K562 (cell line): Measurements from ENCODE around the gene C1QTNF5. TPM values are rescaled to one million over a fixed set of nuclear protein-coding genes. Genes with fewer than 3 reads are reported as not detected.

Experiments
- CREM ChIP-seq: IDR thresholded peaks from 2 replicates; pipeline ENCODE4 v1.6.1; 2014; ENCODE audit warnings: antibody characterized with exemption, low read depth
- ELF2 ChIP-seq: fragments of 250-450 bp; sonication (Bioruptor Pico); IDR thresholded peaks from 2 replicates; pipeline ENCODE4 v1.5.0; 2021; ENCODE audit warnings: mild to moderate bottlenecking
- FOSL1 ChIP-seq: fragments of 200-800 bp; sonication (Bioruptor generic); conservative IDR thresholded peaks from 2 replicates; pipeline ENCODE4 v1.6.1; 2016; ENCODE audit warnings: missing genetic modification characterization, missing compliant biosample characterization
- IFI16 ChIP-seq: fragments of 250-450 bp; sonication (Bioruptor Pico); IDR thresholded peaks from 2 replicates; pipeline ENCODE4 v2.1.2; 2022; ENCODE audit warnings: mild to moderate bottlenecking, inconsistent platforms
- MEF2A ChIP-seq: IDR thresholded peaks from 2 replicates; pipeline ENCODE4 v1.6.1; 2011; ENCODE audit warnings: low read depth, mild to moderate bottlenecking, low read length, moderate library complexity; ENCODE audit not compliant: control insufficient read depth
- MEIS2 ChIP-seq: fragments of 450-650 bp; IDR thresholded peaks from 2 replicates; pipeline ENCODE4 v1.6.1; 2014; ENCODE audit warnings: mild to moderate bottlenecking; ENCODE audit not compliant: partially characterized antibody
- MXI1 ChIP-seq: IDR thresholded peaks from 2 replicates; pipeline ENCODE4 v1.6.1; 2011; ENCODE audit warnings: low read depth, mild to moderate bottlenecking, improper control_type of control experiment, low read length
- MYC ChIP-seq, 2 experiments: fragments of 250-450 bp in 1 of 2; sonication (Bioruptor Pico) in 1 of 2; IDR thresholded peaks; 2 replicates each; pipeline versions ENCODE4 v1.5.1 to v1.6.1; 2012 to 2021; ENCODE audit warnings: low read depth in 2 of 2, borderline replicate concordance in 1 of 2, improper control_type of control experiment in 1 of 2, low read length in 1 of 2, mild to moderate bottlenecking in 1 of 2, moderate library complexity in 1 of 2
- NEUROD1 ChIP-seq: fragments of 150-350 bp; IDR thresholded peaks from 2 replicates; pipeline ENCODE4 v1.6.1; 2014; ENCODE audit warnings: borderline replicate concordance, low read length, low read depth; ENCODE audit not compliant: partially characterized antibody
- NFATC3 ChIP-seq: fragments of 450-650 bp; IDR thresholded peaks from 2 replicates; pipeline ENCODE4 v1.6.1; 2017; ENCODE audit warnings: mild to moderate bottlenecking
- NR2C2 ChIP-seq, 2 experiments: fragments of 200-800 bp in 1 of 2; sonication (Bioruptor generic) in 1 of 2; sonication (generic) in 1 of 2; formaldehyde crosslinking in 1 of 2; IDR thresholded peaks; 2 replicates each; pipeline versions ENCODE4 v1.6.1 to v1.8.0; 2016 to 2022; ENCODE audit warnings: mild to moderate bottlenecking in 1 of 2, missing compliant biosample characterization in 1 of 2, missing genetic modification characterization in 1 of 2, missing genetic modification reagents in 1 of 2
- RCOR1 ChIP-seq, 2 experiments: IDR thresholded peaks; 2 replicates each; pipeline ENCODE4 v1.6.1; 2012; ENCODE audit warnings: low read depth in 2 of 2, low read length in 2 of 2, borderline replicate concordance in 1 of 2, improper control_type of control experiment in 1 of 2
- SIN3A ChIP-seq, 2 experiments: fragments of 150-350 bp in 1 of 2; IDR thresholded peaks; 2 replicates each; pipeline ENCODE4 v1.6.1; 2011 to 2016; ENCODE audit warnings: borderline replicate concordance in 2 of 2, low read depth in 2 of 2, low read length in 2 of 2, mild to moderate bottlenecking in 2 of 2, moderate library complexity in 2 of 2; ENCODE audit not compliant: control insufficient read depth in 1 of 2
- ZZZ3 ChIP-seq: fragments of 450-650 bp; IDR thresholded peaks from 2 replicates; pipeline ENCODE4 v1.6.1; 2016; ENCODE audit warnings: antibody characterized with exemption, mild to moderate bottlenecking, moderate library complexity
- polyA plus RNA-seq, 8 experiments: library from polyadenylated mRNA; depleted of rRNA in 4 of 8; stranded (reverse) in 5 of 8; unstranded in 3 of 8; fragments of >200 nt; fragmentation: Nextera tagmentation in 2 of 8; fragmentation: Illumina TruSeq in 1 of 8; extraction: Ambion mirVana in 2 of 8; extraction: Trizol in 1 of 8; gene quantifications; 2 replicates each; pipeline versions ENCODE4 v1.2.1 to v1.2.3, GENCODE V29; 2011 to 2014; ENCODE audit warnings: inconsistent platforms in 1 of 8, missing spikeins in 1 of 8
- total RNA-seq, 7 experiments: library from RNA; depleted of rRNA in 6 of 7; stranded (reverse); fragments of >200 nt in 6 of 7; fragmentation: Illumina TruSeq in 2 of 7; extraction: Trizol in 2 of 7; gene quantifications; 2 replicates each; pipeline versions ENCODE4 v1.2.1 to v1.2.3, GENCODE V29; 2011 to 2021; ENCODE audit warnings: low replicate concordance in 1 of 7
- TF ChIP-seq, protein P1 (sequence below): fragments of 450-650 bp; IDR thresholded peaks from 2 replicates; pipeline ENCODE4 v1.7.1; 2018; ENCODE audit warnings: mild to moderate bottlenecking, low read depth; ENCODE audit not compliant: partially characterized antibody
- TF ChIP-seq, protein P2 (sequence below): sonication (generic); formaldehyde crosslinking; IDR thresholded peaks from 2 replicates; pipeline ENCODE4 v1.8.0; 2022; ENCODE audit warnings: missing genetic modification reagents, mild to moderate bottlenecking, borderline replicate concordance
- TF ChIP-seq, protein P3 (sequence below), 2 experiments: fragments of 450-650 bp; conservative IDR thresholded peaks; 2 replicates each; pipeline ENCODE4 v1.6.1; 2017; ENCODE audit warnings: mild to moderate bottlenecking in 2 of 2, moderate library complexity in 2 of 2

The C1QTNF5 gene
- total and polyA plus RNA-seq, 9 of the 15 experiments (the other 6 are each of a cell fraction or from before 2014, with no cell fraction given): 0.07 to 0.76 (median 0.24) TPM; not detected in 1

DNA sequence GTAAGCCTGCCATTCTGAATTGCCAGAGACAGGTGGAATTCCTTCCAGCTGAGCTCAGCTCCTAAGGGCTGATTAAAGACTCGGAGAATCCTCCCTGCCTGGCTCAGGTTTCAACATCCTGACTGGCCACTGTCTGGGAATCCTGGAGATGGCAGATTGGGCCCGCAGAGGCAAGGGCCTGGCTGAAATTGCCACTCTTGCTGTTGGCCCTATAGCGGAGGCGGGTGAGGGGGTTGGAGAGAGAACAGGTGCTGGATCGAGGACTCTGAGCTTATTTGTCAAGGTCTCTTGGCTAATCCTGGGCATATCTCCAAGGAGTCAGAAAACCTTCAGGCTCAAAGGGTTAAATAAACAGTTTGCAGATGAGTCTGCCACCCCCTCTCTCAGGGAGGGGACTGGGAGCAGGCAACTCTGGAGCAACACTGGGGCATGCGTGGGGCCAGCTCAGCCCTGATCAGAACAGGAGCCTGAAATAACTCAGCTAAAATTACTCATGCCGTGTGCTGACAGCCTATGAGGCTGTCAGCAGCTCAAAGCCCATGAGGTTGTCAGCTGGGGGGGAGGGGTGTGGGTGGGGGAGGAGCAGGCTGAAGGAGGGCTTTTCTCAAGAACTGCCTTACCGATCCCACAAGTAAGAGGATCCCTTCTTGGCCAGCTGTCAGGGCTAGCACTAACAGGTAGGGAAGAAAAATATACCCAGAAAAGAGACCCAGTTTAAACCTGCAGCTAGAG, 20.5 kb upstream of the C1QTNF5 start (continued):
- TF ChIP-seq FOSL1: peak; percentile 66
- peak; percentile 94 for TF ChIP-seq MEIS2
- peak; percentile 93 for TF ChIP-seq MEF2A
- peak; percentile 53; the same call in 1 of the 2 replicates for TF ChIP-seq MXI1
- TF ChIP-seq IFI16 (CRISPR knock-in tag): no peak
- peak in 1 of 2 experiments; percentile 51; a peak in 1 of 4 replicates for TF ChIP-seq RCOR1 (IDR thresholded peaks at IDR 0.05; ENCODE audit: borderline replicate concordance in 1 of 2, low read depth in 2 of 2, low read length in 2 of 2)
- TF ChIP-seq, protein P1, sequence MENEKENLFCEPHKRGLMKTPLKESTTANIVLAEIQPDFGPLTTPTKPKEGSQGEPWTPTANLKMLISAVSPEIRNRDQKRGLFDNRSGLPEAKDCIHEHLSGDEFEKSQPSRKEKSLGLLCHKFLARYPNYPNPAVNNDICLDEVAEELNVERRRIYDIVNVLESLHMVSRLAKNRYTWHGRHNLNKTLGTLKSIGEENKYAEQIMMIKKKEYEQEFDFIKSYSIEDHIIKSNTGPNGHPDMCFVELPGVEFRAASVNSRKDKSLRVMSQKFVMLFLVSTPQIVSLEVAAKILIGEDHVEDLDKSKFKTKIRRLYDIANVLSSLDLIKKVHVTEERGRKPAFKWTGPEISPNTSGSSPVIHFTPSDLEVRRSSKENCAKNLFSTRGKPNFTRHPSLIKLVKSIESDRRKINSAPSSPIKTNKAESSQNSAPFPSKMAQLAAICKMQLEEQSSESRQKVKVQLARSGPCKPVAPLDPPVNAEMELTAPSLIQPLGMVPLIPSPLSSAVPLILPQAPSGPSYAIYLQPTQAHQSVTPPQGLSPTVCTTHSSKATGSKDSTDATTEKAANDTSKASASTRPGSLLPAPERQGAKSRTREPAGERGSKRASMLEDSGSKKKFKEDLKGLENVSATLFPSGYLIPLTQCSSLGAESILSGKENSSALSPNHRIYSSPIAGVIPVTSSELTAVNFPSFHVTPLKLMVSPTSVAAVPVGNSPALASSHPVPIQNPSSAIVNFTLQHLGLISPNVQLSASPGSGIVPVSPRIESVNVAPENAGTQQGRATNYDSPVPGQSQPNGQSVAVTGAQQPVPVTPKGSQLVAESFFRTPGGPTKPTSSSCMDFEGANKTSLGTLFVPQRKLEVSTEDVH: no peak
- TF ChIP-seq CREM: 0 out of 2 replicates have a peak, but pooled peaks have one; percentile 3
- peak; percentile 4 for TF ChIP-seq NEUROD1
- TF ChIP-seq NR2C2 (CRISPR knock-in tag; IDR thresholded peaks at IDR 0.05): no peak
- TF ChIP-seq NR2C2 (tag; IDR thresholded peaks at IDR 0.05): 0 out of 2 replicates have a peak, but pooled peaks have one; percentile 20
- TF ChIP-seq, protein P2, sequence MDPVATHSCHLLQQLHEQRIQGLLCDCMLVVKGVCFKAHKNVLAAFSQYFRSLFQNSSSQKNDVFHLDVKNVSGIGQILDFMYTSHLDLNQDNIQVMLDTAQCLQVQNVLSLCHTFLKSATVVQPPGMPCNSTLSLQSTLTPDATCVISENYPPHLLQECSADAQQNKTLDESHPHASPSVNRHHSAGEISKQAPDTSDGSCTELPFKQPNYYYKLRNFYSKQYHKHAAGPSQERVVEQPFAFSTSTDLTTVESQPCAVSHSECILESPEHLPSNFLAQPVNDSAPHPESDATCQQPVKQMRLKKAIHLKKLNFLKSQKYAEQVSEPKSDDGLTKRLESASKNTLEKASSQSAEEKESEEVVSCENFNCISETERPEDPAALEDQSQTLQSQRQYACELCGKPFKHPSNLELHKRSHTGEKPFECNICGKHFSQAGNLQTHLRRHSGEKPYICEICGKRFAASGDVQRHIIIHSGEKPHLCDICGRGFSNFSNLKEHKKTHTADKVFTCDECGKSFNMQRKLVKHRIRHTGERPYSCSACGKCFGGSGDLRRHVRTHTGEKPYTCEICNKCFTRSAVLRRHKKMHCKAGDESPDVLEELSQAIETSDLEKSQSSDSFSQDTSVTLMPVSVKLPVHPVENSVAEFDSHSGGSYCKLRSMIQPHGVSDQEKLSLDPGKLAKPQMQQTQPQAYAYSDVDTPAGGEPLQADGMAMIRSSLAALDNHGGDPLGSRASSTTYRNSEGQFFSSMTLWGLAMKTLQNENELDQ: no peak
- TF ChIP-seq ZZZ3: no peak
- TF ChIP-seq SIN3A (IDR thresholded peaks at IDR 0.05; ENCODE audit: borderline replicate concordance in 2 of 2, control insufficient read depth in 1 of 2, low read depth in 2 of 2, low read length in 2 of 2): peak in 1 of 2 experiments; percentile 93; a peak in 1 of 4 replicates
- TF ChIP-seq MYC (IDR thresholded peaks at IDR 0.05; ENCODE audit: low read depth, low read length): peak; percentile 63
- TF ChIP-seq MYC (CRISPR knock-in tag; IDR thresholded peaks at IDR 0.05; ENCODE audit: borderline replicate concordance, low read depth): no peak
- TF ChIP-seq, protein P3, sequence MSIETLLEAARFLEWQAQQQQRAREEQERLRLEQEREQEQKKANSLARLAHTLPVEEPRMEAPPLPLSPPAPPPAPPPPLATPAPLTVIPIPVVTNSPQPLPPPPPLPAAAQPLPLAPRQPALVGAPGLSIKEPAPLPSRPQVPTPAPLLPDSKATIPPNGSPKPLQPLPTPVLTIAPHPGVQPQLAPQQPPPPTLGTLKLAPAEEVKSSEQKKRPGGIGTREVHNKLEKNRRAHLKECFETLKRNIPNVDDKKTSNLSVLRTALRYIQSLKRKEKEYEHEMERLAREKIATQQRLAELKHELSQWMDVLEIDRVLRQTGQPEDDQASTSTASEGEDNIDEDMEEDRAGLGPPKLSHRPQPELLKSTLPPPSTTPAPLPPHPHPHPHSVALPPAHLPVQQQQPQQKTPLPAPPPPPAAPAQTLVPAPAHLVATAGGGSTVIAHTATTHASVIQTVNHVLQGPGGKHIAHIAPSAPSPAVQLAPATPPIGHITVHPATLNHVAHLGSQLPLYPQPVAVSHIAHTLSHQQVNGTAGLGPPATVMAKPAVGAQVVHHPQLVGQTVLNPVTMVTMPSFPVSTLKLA (conservative IDR thresholded peaks at IDR 0.05): peak; percentile 69 to 86
- TF ChIP-seq ELF2 (CRISPR knock-in tag): no peak
- TF ChIP-seq NFATC3: no peak
